ENCODE results near the gene BTBD7. TPM values are rescaled to one million over a fixed set of nuclear protein-coding genes. Genes with fewer than 3 reads are reported as not detected.

The BTBD7 gene
- total RNA-seq, 1 experiment from 2014 or later = 30.8 TPM

DNA sequence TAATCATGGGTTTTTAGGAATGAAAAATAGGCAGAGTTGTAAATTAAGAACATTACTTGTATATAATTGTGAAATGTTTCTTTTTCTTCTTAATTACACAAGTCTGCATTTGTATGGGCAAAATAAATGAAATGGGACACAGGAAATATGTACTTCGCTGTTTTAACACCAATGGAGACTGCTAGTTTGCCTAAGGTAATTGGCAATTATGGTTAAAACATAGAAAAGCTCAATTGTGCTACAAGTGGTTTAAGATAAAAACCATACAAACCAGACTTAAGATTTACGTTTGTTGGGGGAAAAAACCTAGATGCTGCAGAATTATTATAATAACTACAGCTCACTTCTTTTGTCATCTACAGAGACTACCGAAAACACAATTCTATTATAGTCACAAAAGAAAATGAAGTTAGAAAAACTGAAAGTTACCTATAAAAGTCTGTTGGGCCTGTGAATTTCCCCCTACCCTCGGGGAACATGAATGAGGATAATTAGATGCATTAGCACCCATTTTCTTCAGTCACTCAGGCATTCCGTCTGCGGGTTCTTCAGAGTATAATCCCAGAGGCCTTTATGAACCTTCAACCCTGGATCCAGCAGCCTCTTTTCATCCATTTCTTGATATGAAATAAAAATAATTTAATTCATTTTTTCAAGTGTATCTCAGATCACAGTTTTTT, 37.2 kb downstream of the BTBD7 start:
- H3K4me3 ChIP-seq (replicated peaks in 1 of 2; ENCODE audit: low read depth in 1 of 2, low read length in 2 of 2) = no peak overlapping the region
- H3K9ac ChIP-seq (ENCODE audit: low read length) = no peak overlapping the region
- no peaks in the 10 kb centered on the region for H3K9me3 ChIP-seq (ENCODE audit: control insufficient read depth in 1 of 2, insufficient read depth in 1 of 2, low read depth in 1 of 2, low read length in 2 of 2)
- no peaks in the 10 kb centered on the region for H3K27me3 ChIP-seq (ENCODE audit: insufficient read depth, low read length)
- no peaks in the 10 kb centered on the region for H3K36me3 ChIP-seq (ENCODE audit: control insufficient read depth in 1 of 2, insufficient read depth in 2 of 2, low read length in 2 of 2)
- no peaks in the 10 kb centered on the region for H4K20me1 ChIP-seq (ENCODE audit: insufficient read depth)
- H3K79me2 ChIP-seq (ENCODE audit: insufficient read depth, low read length) = peaks cover 38% of the 10 kb centered on the region
- no peak overlapping the region for H3K4me2 ChIP-seq (ENCODE audit: low read length)
- ATAC-seq (no peak), DNase-seq (ENCODE audit: low read depth, low spot score) (no peak)
- no peak overlapping the region for H3K27ac ChIP-seq (ENCODE audit: low read depth, low read length)
- H3K9me2 ChIP-seq (ENCODE audit: insufficient read depth) = no peaks in the 10 kb centered on the region
- H2AFZ ChIP-seq (ENCODE audit: low read depth, low read length, poor library complexity, severe bottlenecking) = no peak overlapping the region
- ChIA-PET RAD21 (ENCODE audit: low non-redundant PET in 1 of 2, low total read pairs in 2 of 2, uncharacterized antibody in 2 of 2, unreplicated experiment in 2 of 2) (no interaction called here), CTCF (no interaction called here), POLR2A (no interaction called here)
- peaks cover 0 to under 1% of the 10 kb centered on the region in 2 experiments; a peak in 1 of 4 replicates for H3K4me1 ChIP-seq (ENCODE audit: control insufficient read depth in 1 of 2, insufficient read depth in 2 of 2, low read length in 2 of 2)
- no peak for TF ChIP-seq EZH2phosphoT487 (IDR thresholded peaks at IDR 0.05; ENCODE audit: borderline replicate concordance)
- no peak for TF ChIP-seq CEBPB (IDR thresholded peaks at IDR 0.05; ENCODE audit: low read depth)
- TF ChIP-seq, protein P1, sequence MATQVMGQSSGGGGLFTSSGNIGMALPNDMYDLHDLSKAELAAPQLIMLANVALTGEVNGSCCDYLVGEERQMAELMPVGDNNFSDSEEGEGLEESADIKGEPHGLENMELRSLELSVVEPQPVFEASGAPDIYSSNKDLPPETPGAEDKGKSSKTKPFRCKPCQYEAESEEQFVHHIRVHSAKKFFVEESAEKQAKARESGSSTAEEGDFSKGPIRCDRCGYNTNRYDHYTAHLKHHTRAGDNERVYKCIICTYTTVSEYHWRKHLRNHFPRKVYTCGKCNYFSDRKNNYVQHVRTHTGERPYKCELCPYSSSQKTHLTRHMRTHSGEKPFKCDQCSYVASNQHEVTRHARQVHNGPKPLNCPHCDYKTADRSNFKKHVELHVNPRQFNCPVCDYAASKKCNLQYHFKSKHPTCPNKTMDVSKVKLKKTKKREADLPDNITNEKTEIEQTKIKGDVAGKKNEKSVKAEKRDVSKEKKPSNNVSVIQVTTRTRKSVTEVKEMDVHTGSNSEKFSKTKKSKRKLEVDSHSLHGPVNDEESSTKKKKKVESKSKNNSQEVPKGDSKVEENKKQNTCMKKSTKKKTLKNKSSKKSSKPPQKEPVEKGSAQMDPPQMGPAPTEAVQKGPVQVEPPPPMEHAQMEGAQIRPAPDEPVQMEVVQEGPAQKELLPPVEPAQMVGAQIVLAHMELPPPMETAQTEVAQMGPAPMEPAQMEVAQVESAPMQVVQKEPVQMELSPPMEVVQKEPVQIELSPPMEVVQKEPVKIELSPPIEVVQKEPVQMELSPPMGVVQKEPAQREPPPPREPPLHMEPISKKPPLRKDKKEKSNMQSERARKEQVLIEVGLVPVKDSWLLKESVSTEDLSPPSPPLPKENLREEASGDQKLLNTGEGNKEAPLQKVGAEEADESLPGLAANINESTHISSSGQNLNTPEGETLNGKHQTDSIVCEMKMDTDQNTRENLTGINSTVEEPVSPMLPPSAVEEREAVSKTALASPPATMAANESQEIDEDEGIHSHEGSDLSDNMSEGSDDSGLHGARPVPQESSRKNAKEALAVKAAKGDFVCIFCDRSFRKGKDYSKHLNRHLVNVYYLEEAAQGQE (IDR thresholded peaks at IDR 0.05; ENCODE audit: low read depth) = no peak
- TF ChIP-seq, protein P2, sequence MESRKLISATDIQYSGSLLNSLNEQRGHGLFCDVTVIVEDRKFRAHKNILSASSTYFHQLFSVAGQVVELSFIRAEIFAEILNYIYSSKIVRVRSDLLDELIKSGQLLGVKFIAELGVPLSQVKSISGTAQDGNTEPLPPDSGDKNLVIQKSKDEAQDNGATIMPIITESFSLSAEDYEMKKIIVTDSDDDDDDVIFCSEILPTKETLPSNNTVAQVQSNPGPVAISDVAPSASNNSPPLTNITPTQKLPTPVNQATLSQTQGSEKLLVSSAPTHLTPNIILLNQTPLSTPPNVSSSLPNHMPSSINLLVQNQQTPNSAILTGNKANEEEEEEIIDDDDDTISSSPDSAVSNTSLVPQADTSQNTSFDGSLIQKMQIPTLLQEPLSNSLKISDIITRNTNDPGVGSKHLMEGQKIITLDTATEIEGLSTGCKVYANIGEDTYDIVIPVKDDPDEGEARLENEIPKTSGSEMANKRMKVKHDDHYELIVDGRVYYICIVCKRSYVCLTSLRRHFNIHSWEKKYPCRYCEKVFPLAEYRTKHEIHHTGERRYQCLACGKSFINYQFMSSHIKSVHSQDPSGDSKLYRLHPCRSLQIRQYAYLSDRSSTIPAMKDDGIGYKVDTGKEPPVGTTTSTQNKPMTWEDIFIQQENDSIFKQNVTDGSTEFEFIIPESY (IDR thresholded peaks at IDR 0.05; ENCODE audit: extremely low read depth, insufficient replicate concordance, low read length) = no peak
- no peak for TF ChIP-seq ELF1 (IDR thresholded peaks at IDR 0.05; ENCODE audit: borderline replicate concordance, low read depth)
- no peak for TF ChIP-seq EGR1 (IDR thresholded peaks at IDR 0.05; ENCODE audit: low read depth)
- no peak for TF ChIP-seq SP1 (IDR thresholded peaks at IDR 0.05; ENCODE audit: low read depth)
- TF ChIP-seq SRF (IDR thresholded peaks at IDR 0.05; ENCODE audit: low read depth) = no peak
- TF ChIP-seq CBX3 (IDR thresholded peaks at IDR 0.05; ENCODE audit: low read depth) = no peak
- TF ChIP-seq, protein P3, sequence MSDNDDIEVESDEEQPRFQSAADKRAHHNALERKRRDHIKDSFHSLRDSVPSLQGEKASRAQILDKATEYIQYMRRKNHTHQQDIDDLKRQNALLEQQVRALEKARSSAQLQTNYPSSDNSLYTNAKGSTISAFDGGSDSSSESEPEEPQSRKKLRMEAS (IDR thresholded peaks at IDR 0.05) = no peak
- TF ChIP-seq, protein P4, sequence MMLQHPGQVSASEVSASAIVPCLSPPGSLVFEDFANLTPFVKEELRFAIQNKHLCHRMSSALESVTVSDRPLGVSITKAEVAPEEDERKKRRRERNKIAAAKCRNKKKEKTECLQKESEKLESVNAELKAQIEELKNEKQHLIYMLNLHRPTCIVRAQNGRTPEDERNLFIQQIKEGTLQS (IDR thresholded peaks at IDR 0.05) = no peak
- intact Hi-C loops (cut with micrococcal nuclease) = no loop called here
- BruUV-seq (replicated peaks) = no TSS peak
